GM18951 (cell line): ENCODE measurements around the gene RELCH.

Source experiments
- POLR2A ChIP-seq: IDR thresholded peaks from 4 replicates; pipeline ENCODE4 v1.6.1; 2011; ENCODE audit warnings: mild to moderate bottlenecking; ENCODE audit not compliant: insufficient read length, insufficient read depth; ENCODE audit errors: extremely low read depth
- in situ Hi-C: fragments of 300-500 bp; cut with MboI; formaldehyde crosslinking; loops from one replicate; pipeline ENCODE4 v1.12.0; 2022; ENCODE audit warnings: low sequenced_read_pairs, mixed read lengths, inconsistent platforms; ENCODE audit not compliant: unreplicated experiment

The RELCH gene

DNA sequence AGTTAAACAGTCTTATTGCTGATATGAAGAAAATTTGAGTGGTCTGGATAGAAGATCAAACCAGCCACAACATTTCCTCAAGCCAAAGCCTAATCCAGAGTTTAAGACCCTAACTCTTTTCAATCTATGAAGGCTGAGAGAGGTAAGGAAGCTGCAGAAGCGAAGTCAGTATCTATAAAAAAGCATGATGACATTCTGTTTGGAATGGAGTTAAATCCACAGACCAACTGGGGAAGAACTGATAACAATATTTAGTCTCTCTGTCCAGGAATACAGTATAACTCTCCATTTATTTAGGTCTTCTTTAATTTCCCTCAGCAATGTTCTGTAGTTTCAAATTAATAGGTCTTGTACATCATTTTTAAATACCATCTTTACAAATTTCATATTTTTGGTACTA, 16.2 kb upstream of the RELCH start:
- TF ChIP-seq POLR2A, result no peak
- in situ Hi-C loops, result no loop called here

DNA sequence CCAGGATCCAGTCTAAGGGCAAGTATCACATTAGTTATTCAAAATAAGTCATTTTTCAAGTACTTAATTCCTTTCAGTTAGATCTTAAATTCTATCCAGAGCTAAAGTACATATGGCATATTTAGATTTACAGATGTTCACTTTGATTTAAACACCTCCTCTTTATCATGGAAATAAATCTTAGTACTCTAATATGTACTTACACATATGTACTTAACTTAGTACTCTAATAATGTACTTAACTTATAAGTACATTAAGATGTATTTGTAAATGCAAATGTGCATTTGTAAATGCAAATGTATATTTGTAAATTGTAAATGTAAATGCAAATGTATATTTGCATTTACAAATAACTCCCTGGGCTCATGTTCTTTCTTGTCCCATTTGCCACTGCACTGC, 14.8 kb upstream of the RELCH start:
- no peak for TF ChIP-seq POLR2A
- in situ Hi-C loops, result no loop called here

DNA sequence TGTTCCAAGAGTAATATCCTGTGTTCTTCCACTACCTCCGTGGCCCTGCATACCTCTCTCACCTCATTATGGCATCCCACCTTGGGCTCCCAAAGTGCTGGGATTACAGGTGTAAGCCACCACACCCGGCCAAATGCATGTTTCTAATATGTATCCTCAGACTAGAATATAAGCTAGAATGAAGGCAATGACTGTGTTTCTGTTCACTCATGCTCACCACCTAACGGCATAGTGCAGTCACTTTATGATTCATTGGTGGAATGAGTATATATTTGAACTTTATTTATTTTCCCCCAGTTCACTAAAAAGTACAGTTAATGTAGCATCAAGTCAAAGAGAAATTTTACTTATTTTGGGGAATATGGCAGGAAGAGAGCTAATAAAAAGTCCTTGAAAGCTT, 11.5 kb upstream of the RELCH start:
- in situ Hi-C loops, result loop anchor here (25.0 kb wide), 1 partner anchor 387 kb away; no protein-coding TSS in a partner anchor
- no peak for TF ChIP-seq POLR2A

DNA sequence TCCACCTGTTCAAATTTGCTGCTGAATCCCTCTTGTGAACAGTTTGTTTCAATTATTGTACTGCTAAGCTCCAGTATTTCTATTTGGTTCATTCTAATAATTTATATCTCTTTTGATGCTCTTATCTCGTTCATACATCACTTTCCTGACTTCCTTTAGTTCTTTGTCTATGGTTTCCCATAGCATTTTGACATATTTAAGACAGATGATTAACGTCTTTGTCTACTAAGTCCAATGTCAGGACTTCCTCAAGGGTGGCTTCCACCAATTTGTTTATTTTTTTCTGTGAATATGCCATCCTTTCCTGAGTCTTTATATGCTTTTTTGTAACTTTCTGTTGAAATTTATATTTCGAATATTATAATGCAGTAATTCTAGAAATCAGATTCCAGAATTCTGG, 9.8 kb upstream of the RELCH start:
- in situ Hi-C loops, result loop anchor here (25.0 kb wide), 1 partner anchor 385 kb away; no protein-coding TSS in a partner anchor
- no peak for TF ChIP-seq POLR2A

DNA sequence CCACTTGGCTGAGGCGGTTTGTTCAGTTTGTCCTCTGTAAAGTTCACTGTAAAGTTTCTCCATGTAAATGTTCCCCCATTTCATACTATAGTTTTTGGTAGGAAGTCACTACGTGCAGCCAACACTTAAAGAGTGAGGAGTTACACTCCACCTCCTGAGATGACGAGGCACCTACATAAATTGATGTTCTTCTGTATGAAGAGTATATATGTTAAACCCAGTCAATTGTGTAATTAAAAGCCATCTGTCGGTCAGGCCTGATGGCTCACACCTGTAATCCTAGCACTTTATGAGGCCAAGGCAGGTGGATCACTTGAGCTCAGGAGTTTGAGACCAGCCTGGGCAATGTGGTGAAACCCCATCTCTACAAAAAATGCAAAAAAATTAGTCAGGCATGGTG, 7.8 kb upstream of the RELCH start:
- no peak for TF ChIP-seq POLR2A
- in situ Hi-C loops, result loop anchor here (25.0 kb wide), 1 partner anchor 383 kb away; no protein-coding TSS in a partner anchor

DNA sequence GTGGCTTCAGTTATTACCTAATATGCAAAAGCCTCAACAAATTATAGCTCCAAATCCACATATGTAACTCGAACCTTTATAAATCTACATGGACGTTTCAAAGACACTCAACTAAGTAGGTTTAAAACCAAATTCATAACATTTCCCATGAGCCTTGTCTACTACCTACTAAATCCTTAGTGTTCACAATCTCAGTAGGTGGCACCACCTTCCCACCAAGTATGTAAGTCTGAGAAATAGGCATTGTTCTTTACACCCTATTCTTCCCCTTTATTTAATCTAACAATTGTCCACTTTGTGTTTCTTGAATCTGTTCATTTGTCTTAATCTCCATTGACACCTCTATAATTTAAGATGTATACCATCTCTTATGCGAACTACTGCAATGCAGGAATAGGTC, 4.8 kb upstream of the RELCH start:
- no peak for TF ChIP-seq POLR2A
- in situ Hi-C loops, result loop anchor here (25.0 kb wide), 1 partner anchor 380 kb away; no protein-coding TSS in a partner anchor

DNA sequence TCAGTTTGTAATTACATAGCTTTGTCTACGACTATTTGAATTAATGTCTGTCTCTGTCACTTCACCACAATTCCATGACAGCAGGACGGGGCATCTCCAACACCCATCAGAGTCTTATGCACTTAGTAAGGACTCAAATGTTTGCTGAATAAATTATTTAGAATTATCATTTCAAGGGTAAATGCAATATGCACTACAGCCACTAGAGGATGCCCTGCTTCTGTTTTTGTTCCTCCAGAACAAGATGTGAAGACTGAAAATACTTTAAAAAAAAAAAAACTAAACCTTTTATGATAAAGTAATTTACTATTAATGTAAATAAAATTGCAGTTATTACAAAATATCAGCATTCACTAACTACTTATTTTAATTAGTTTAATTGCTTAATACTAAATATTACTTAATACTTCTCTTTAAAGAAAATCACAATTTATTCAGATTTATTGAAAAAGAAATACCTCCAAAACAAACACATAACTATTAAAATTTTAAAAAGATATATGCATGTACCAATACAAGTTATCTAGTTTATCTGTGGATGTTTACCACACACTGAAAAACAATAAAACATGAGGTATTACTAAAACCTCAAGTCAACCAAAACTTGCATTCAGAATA, 3.4 kb upstream of the RELCH start:
- in situ Hi-C loops, result loop anchor here (25.0 kb wide), 1 partner anchor 379 kb away; no protein-coding TSS in a partner anchor
- TF ChIP-seq POLR2A, result no peak

DNA sequence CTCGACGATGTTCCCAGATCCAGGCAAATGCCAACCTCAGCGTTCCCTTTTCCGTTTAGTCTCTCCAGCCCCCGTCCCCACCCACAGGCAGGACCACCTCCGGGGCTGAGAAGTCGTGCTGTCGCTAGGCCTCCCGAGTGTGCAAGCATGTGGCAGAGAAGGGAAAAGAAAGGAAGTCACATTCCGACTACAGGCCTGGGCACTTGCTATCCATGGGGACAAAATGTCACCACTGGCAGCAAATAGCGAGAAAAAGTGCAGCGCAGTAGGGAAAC, 619 bp upstream of the RELCH start:
- in situ Hi-C loops, result loop anchor here (25.0 kb wide), 1 partner anchor 376 kb away; no protein-coding TSS in a partner anchor

DNA sequence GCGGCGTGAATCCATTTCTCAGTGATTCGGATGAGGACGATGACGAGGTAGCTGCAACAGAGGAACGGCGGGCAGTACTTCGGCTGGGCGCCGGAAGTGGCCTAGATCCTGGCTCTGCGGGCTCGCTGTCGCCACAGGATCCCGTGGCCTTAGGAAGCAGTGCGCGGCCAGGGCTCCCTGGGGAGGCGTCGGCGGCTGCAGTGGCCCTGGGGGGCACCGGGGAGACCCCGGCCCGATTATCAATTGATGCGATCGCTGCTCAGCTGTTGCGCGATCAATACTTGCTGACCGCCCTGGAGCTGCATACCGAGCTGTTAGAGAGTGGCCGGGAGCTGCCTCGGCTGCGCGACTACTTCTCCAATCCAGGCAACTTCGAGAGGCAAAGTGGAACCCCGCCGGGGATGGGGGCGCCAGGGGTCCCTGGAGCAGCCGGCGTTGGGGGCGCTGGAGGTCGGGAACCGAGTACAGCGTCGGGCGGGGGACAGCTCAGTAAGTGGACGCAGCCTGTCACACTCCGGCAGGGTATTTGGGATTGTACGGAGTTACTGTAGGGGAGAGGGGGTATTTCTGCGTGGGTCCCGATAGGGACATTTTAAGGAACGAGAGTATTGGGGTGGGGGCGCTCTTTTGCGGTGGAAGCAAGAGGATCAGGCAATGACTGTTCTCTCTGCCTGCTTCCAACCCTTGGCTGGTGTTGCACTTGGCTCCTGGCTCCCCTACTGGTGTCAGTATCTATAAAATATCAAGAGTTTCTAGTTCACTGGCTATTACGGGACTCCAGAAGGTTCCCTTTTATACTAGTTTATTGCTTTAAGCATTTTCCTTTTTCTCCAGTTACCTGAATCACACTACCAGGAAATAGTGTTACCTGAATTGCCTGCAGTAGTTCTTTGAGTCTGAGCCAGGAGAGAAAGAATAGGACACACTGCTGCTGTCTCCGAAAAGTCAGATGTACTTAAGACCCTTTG, 772 bp downstream of the RELCH start:
- no peak for TF ChIP-seq POLR2A
- in situ Hi-C loops, result loop anchor here (25.0 kb wide), 1 partner anchor 374 kb away; no protein-coding TSS in a partner anchor

More for the DNA sequence above, 619 bp upstream of the RELCH start:
- TF ChIP-seq POLR2A, result no peak

DNA sequence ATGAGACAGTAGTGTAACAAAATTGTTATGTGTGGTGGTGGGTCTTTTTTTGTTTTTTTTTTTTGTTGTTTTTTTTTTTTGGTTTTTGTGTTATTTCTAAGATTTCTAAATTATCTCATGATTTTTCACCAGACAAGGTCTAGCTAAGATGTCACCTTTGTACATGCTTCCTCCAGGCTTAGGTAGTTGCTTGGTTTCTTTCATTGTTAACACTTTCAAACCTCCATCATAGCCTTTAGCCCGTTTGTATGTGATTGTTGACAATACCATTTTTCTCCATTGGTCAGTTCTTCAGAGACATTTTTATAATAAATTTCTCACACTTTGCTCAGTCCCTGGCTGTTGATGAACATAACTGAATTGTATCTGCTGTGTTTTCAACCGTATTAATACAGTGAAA, 2.2 kb downstream of the RELCH start:
- in situ Hi-C loops, result loop anchor here (25.0 kb wide), 1 partner anchor 373 kb away; no protein-coding TSS in a partner anchor
- TF ChIP-seq POLR2A, result no peak

DNA sequence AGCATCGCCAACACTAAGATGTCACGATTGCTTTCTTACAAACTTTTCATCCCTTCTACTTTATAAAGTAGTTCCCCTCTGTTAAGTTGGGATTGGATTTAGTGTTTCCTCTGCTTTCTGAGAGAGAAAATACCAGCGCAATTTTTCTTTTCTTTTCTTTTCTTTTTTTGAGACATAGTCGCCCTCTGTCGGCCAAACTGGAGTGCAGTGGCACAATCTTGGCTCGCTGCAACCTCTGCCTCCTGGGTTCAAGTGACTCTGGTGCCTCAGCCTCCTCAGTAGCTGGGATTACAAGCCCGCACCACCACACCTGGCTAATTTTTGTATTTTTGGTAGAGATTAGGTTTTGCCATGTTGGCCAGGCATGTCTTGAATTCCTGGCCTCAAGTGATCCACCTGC, 9.0 kb downstream of the RELCH start:
- no peak for TF ChIP-seq POLR2A
- in situ Hi-C loops, result loop anchor here (5.0 to 25.0 kb wide), 2 partner anchors 41 to 366 kb away; no protein-coding TSS in a partner anchor

DNA sequence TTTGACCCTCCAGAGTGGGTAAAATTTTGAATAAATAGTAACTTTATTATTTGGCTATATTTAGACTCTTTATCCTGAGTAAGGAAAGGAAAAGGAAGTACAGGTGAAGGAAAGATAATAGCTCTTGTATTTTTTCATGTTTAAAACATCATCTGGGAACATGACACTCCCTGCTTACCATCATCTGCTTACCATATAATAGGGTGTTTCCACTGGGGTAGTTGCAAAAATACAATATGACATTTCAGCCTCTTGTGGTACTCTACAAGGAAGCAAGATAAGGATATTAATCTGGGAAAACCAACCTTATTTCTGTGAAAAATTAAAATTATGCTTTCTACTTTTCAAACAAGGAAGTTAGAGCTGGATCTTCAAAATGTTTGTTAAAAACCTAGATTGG, 9.9 kb downstream of the RELCH start:
- TF ChIP-seq POLR2A, result no peak
- in situ Hi-C loops, result loop anchor here (5.0 to 25.0 kb wide), 2 partner anchors 40 to 365 kb away; no protein-coding TSS in a partner anchor

DNA sequence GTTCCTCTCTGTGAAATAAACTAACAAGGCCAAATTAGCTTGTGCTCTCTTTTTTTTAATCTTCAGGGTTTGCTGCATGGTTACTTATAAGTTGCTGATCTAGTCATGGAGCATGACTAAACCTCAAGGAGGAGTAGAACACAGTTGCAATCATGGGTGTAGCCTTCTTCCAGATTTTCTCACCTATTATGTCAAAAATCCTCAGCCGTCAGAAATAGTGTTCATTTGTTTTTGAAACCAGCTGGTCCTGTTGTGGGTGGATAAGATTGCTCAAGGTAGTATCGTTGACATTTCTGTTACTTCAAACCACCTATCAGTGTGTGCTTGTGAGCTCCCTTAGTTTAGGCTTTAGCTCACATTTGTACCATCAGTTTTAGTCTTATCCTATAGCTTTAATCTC, 11.2 kb downstream of the RELCH start:
- TF ChIP-seq POLR2A, result no peak
- in situ Hi-C loops, result loop anchor here (5.0 to 25.0 kb wide), 2 partner anchors 39 to 364 kb away; no protein-coding TSS in a partner anchor
